MM.1S (cell line): Measurements from ENCODE around the gene STOX2.

Experiments
- CTCF ChIP-seq: fragments of 300-600 bp; sonication (generic); IDR thresholded peaks from 2 replicates; pipeline ENCODE4 v1.5.1; 2016; ENCODE audit warnings: antibody characterized with exemption, low read length, mixed read lengths
- EZH2 ChIP-seq: fragments of 300-600 bp; sonication (generic); optimal IDR thresholded peaks from 2 replicates; pipeline ENCODE3; 2017; ENCODE audit warnings: low read depth, mild to moderate bottlenecking, antibody characterized with exemption, low read length, mixed read lengths
- EZH2phosphoT487 ChIP-seq: fragments of 300-600 bp; sonication (generic); IDR thresholded peaks from 2 replicates; pipeline ENCODE4 v1.6.1; 2018; ENCODE audit warnings: antibody characterized with exemption, low read length

DNA sequence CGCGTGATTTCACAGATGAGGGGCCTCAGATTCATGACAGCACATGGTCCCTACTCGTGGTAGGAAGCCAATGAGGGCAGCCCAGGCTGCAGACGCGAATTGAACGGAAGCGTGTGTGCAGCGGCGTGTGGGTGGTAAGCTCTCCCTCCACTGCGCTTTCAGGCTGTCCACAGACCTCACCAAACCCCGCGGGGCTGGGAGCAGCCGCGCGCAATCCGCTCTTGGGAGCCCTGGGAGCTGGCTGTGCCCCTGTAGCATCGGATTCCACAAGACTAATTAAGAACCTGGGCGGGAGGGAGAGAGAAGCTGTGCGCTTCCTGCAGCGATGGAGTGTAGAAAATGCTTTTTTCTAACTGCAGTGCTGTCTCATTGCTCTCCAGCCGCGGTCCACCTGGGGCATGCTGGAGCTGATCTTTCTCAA is 134.9 kb downstream of the STOX2 start:
- TF ChIP-seq CTCF, result no peak
- TF ChIP-seq EZH2phosphoT487, result no peak
- no peak for TF ChIP-seq EZH2
